HG03135 (cell line): Measurements from ENCODE around the gene TNFRSF21.
"Not testable (repeated sequence)": the region's sequence is repeated elsewhere in the genome, so short reads cannot be mapped to it uniquely, and the experiment has no call there.

Experiments used
- ATAC-seq: cut with Tn5 transposase; IDR thresholded peaks from one replicate; pipeline ENCODE4 v1.9.1; 2021; ENCODE audit warnings: mild to moderate bottlenecking, moderate library complexity; ENCODE audit not compliant: unreplicated experiment

Gene TNFRSF21

DNA sequence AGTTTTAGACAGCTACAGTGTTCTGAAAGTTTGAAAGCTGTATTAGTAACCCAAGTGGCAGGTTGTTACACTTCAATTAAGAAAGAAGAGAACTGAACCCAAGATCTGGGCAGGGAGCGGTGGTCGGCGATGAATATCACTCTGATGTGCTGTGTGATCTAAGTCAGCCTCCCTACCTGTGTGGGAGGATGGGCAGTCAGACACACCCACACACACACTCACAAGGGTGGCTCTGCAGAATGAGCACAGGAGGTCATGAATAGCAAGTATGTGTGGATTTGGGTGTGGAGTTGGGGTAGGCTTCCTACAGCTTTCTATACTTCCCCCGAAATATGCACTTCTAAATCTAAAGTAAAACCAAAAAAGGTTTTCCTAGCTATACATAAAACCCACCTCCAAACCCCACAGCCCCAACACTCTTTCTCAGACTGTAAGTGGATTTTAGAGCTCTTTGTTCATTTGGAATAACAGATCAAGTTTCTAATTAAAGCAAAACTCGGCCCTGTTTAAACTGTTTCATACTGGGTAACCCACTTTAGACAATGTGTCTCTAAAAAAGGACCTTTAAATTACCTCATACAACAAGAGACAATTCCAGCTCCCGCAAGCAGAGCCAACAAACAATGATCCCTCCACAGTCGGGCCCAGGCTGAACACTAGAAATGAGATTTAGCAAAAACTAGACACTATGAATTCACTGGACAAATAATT lies 19.4 kb downstream of the TNFRSF21 start:
- no peak for ATAC-seq

DNA sequence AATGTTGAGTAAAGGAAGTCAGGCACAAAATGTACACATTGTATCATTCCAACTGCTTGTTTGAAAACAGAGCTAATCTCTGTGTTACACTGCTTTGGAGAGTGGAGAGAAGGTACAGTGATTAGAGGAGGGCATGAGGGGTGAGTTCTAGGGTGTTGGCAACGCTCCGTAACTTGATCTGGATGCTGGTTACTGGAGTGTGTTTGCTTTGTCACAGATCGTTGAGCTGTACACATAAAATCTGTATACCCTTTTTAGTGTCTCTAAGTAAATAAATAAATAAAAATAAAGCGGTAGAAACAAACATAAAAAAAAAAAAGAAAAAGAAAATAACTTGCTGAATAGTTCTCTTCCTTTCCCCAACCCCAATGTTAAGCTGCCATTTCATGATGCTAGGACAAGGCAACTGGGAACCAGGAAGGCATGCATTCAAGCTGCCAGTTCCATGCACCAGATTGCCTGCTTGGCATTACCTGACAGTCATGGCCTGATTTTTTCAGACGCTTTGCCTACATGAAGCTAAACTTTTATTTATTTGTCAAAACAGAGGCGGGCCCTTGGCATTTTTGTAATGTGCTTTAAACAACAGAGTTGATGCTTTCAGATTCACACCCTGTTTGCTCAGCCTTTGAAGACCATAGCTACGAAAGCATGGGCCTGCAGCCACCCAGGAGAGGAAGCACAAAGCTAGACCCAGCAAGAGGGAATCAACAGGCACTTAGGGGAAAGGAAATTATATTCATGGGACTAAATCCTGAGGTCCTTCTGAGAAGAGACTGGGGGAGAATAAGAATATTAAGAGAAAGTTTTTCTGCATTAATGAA lies 21.2 kb downstream of the TNFRSF21 start:
- no peak for ATAC-seq

- no peak for ATAC-seq
Measured at GRCh38 chr6:47286301-47286700, 23.4 kb downstream of the TNFRSF21 start.

- no peak for ATAC-seq
Measured at GRCh38 chr6:47283993-47284392, 25.7 kb downstream of the TNFRSF21 start.

- ATAC-seq, result peak; percentile 59
Measured at GRCh38 chr6:47278545-47278944, 31.2 kb downstream of the TNFRSF21 start.

DNA sequence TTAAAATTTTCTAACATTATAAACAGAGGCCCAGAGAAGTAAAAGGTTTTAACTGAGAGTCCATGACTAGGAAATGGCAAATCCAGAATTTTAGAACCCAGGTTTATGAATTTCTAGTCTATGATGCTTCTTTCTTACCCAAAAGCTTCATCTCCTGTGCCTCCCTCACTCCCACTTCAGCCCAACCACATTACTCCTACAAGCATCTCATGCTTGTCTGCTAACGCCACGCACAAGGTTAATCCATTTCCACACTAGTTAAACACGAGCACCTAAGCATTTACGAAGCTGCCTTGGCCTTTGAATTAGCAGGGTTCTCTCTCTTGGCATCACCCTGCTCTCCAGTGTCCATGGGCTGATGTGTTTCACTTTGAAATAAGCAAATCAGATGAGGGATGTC lies 32.0 kb downstream of the TNFRSF21 start:
- ATAC-seq, result no peak

DNA sequence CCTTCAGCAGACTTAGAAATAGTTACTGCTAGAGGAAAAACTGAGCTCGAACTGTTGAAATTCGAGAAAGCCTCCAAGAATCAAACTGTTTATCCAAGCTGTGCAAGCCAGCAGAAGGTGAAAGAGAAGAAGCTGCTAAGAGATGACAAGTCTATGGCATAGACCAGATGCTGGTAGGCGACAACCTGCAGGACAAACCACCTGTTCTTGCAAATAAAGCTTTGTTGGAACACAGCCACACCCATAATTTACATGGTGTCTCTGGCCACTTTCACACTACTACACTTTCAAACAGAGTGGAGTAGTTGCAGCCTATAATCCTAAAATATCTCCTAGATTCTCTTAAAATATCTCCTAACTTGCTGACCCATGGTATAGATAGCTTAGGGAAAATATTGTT lies 33.3 kb downstream of the TNFRSF21 start:
- ATAC-seq, result no peak

DNA sequence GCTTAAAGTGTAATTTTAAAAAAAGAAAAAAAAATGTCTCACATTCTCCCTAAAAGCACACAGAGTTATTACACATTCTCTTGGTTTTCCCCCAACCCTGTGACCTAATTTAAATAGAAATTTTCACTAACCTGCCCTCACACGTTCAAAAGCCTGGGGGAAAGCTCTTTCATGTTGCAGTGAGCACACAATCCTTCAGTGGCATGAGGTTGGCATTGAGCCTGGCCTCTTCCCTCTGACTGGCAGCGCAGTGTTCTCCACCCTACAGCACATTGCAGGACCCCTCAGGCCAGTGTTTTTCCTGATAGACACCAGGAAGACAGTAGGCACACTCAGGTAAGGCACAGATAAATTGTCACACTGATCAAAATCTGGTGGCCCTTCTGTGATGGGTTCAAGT lies 34.1 kb downstream of the TNFRSF21 start:
- no peak for ATAC-seq

DNA sequence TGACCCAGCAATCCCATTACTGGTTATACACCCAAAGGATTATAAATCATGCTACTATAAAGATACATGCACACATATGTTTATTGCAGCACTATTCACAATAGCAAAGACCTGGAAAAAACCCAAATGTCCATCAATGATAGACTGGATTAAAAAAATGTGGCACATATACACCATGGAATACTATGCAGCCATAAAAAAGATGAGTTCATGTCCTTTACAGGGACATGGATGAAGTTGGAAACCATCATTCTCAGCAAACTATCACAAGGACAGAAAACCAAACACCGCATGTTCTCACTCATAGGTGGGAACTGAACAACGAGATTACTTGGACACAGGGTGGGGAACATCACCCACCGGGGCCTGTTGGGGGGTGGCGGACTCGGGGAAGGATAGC lies 34.6 kb downstream of the TNFRSF21 start:
- ATAC-seq, result not testable (repeated sequence)

DNA sequence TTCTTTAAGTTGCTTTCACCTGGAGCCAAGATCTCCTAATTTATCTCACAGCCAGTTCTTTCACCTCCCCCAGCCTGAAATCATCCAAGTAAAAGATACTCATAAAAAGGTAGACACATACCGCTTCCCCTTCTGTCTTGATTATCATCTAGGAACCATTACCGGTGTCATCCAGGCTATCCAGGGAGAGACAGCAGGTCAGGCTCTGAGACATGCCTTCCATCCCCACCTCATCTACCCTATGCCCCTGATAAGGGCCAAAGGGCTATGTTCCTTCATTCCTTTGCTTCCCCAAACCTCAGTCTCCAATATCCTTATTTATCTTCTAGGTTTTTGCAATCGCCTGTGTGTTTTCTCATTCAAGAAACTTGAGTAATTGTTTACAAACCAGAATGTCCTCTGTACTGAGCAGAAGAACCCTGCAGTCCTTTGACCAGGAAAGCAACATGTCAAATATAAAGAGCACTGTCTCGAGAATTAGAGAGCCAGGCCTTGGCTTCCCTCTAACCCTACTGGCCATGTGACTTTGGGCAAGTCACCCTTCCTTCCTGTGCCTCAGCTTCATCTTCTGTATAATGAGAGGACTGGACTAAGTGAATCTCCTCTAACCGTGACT lies 41.0 kb downstream of the TNFRSF21 start:
- no peak for ATAC-seq

- no peak for ATAC-seq
Measured at GRCh38 chr6:47267301-47267700, 42.4 kb downstream of the TNFRSF21 start.

DNA sequence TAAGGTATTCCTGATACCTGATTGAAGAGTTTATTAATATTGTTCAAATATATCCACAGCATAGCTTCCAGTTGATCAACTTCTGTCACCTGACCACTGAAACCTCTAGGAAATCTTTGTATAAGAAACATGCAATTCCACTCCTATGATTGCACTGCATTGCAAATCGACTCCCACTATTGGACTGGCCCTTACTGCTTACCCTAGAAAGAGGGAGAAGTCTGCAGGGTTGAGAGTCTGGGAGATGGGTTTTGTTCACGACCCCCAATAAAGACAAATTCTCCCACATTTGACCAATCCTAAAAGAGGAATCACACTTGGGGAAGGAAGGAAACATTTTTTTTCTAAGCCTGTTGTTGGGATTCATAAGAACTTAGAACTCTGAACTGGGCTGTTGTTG lies 43.7 kb downstream of the TNFRSF21 start:
- no peak for ATAC-seq

- no peak for ATAC-seq
Measured at GRCh38 chr6:47264775-47265184, 44.9 kb downstream of the TNFRSF21 start.

- no peak for ATAC-seq
Measured at GRCh38 chr6:47263268-47263667, 46.4 kb downstream of the TNFRSF21 start.

- ATAC-seq, result no peak
Measured at GRCh38 chr6:47262231-47262630, 47.5 kb downstream of the TNFRSF21 start.

GRCh38 chr6:47261191-47261590 lies 48.5 kb downstream of the TNFRSF21 start:
- ATAC-seq, result no peak

DNA sequence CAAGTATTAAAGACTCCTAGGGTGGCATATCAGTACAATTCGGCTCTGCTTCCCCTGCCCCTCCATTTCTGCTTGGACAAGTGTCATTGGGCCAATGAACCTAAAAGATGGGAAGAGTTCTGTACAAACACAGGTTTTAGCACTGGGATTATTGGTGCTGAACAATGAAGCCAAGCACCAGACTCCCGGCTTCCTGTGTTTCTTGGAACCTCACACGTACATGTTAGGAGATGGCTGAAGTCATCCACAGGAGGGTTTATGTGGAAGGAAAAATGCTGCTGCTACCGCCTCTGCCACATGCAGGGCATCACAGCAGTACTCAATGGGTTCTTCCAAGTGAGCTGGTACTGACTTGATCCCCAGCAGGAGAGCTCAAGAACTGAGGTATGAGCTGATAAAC lies 49.7 kb downstream of the TNFRSF21 start:
- ATAC-seq, result no peak

- no peak for ATAC-seq
Measured at GRCh38 chr6:47258724-47259347, 50.9 kb downstream of the TNFRSF21 start.

DNA sequence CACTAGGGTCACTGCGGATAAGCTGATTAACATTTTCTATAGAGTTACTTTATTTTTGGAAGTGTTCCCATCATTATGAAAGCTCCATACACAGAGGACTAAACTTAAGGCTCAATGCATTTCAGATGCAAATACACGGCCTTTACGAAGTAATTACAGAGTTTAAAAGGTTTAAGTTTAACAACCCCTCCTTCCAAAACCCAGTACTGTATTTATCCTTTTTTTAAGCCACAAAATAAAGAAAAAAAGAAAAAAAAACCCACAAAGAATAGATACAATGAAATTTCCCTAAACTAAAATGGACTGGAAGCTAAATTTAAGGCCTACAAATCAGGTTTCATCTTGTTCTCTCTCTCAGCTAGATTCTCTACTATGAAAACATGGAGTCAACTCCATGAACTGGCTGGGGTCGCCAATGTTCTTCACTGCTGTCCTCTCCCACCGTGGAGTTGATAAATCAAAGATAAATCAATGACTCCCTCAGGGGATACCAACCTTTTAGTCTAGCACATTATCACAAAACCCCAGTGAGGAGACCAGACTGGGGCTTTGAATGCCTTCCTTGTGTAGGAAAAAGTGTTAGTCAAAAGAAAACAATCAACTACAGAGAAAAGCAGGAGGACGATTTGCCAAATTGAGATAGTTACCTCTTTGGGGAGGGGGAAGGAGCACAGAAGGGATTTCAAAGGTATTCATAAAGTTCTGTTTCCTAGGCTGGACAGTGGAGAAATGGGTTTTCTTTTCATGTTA lies 52.5 kb downstream of the TNFRSF21 start:
- no peak for ATAC-seq

GRCh38 chr6:47256361-47256760 lies 53.3 kb downstream of the TNFRSF21 start:
- ATAC-seq, result no peak

DNA sequence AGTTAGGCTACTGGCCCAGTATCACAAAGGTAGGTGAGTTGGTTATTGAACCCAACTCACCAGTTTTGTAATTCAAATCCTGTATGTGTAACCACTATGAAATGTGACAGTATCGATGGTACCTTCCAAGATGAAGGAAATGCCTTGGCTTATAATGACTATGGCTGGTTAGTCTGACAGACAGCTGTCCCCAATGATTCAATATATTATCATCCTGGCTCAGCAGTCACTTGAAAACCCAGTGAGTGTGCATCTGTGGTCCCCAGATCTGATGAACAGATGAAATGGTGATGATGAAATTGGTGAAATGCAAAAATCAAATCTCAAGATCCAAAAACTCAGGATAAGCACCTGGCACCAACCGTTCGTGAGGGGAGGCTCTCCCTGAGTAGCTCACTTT lies 54.8 kb downstream of the TNFRSF21 start:
- no peak for ATAC-seq
